ENCODE results near the gene MCM6. TPM values are rescaled to one million over a fixed set of nuclear protein-coding genes. Genes with fewer than 3 reads are reported as not detected.
"Not testable (repeated sequence)": the region's sequence is repeated elsewhere in the genome, so short reads cannot be mapped to it uniquely, and the experiment has no call there.

Gene MCM6
- total RNA-seq, 1 donor from 2014 or later, result 190 TPM

- Mint-ChIP-seq H3K27ac (no peak overlapping the region), H3K36me3 (ENCODE audit: low read depth) (peaks cover 4% of the 10 kb centered on the region), H3K9me3 (peaks cover 7% of the 10 kb centered on the region), H3K4me3 (ENCODE audit: low read depth) (no peak overlapping the region), H3K4me1 (ENCODE audit: low read depth) (no peaks in the 10 kb centered on the region), H3K27me3 (ENCODE audit: low read depth) (no peaks in the 10 kb centered on the region)
- no peak for DNase-seq (ENCODE audit: low spot score)
- intact Hi-C loops (cut with micrococcal nuclease), result no loop called here
Observed at GRCh38 chr2:135893374-135893794, 17.1 kb upstream of the MCM6 start.

GRCh38 chr2:135890835-135891234, 14.6 kb upstream of the MCM6 start:
- intact Hi-C loops (cut with micrococcal nuclease), result no loop called here
- Mint-ChIP-seq H3K36me3 (ENCODE audit: low read depth) (peaks cover 4% of the 10 kb centered on the region), H3K27ac (no peak overlapping the region), H3K4me3 (ENCODE audit: low read depth) (no peak overlapping the region), H3K9me3 (peaks cover 7% of the 10 kb centered on the region), H3K4me1 (ENCODE audit: low read depth) (no peaks in the 10 kb centered on the region), H3K27me3 (ENCODE audit: low read depth) (no peaks in the 10 kb centered on the region)
- no peak for DNase-seq (ENCODE audit: low spot score)

- intact Hi-C loops (cut with micrococcal nuclease), result no loop called here
- Mint-ChIP-seq H3K27ac (no peak overlapping the region), H3K36me3 (ENCODE audit: low read depth) (peaks cover 4% of the 10 kb centered on the region), H3K4me1 (ENCODE audit: low read depth) (no peaks in the 10 kb centered on the region), H3K9me3 (peaks cover 7% of the 10 kb centered on the region), H3K27me3 (ENCODE audit: low read depth) (peaks cover 5% of the 10 kb centered on the region), H3K4me3 (ENCODE audit: low read depth) (no peak overlapping the region)
- DNase-seq (ENCODE audit: low spot score), result no peak
Observed at GRCh38 chr2:135890149-135890548, 13.9 kb upstream of the MCM6 start.

- H3K9me3 Mint-ChIP-seq; DNase-seq (ENCODE audit: low spot score); H3K36me3 Mint-ChIP-seq (ENCODE audit: low read depth); H3K27ac Mint-ChIP-seq; H3K4me3 Mint-ChIP-seq (ENCODE audit: low read depth); intact Hi-C loops (cut with micrococcal nuclease); H3K27me3 Mint-ChIP-seq (ENCODE audit: low read depth); H3K4me1 Mint-ChIP-seq (ENCODE audit: low read depth): not testable (repeated sequence)
Observed at GRCh38 chr2:135888587-135888986, 12.3 kb upstream of the MCM6 start.

- Mint-ChIP-seq H3K27me3 (ENCODE audit: low read depth) (peaks cover 5% of the 10 kb centered on the region), H3K27ac (no peak overlapping the region), H3K4me1 (ENCODE audit: low read depth) (no peaks in the 10 kb centered on the region), H3K9me3 (peaks cover 7% of the 10 kb centered on the region), H3K4me3 (ENCODE audit: low read depth) (no peak overlapping the region), H3K36me3 (ENCODE audit: low read depth) (peaks cover 4% of the 10 kb centered on the region)
- intact Hi-C loops (cut with micrococcal nuclease), result no loop called here
- no peak for DNase-seq (ENCODE audit: low spot score)
Observed at GRCh38 chr2:135885709-135886108, 9.5 kb upstream of the MCM6 start.

- H3K4me3 Mint-ChIP-seq (ENCODE audit: low read depth), result no peak overlapping the region
- no peaks in the 10 kb centered on the region for H3K9me3 Mint-ChIP-seq
- no peaks in the 10 kb centered on the region for H3K36me3 Mint-ChIP-seq (ENCODE audit: low read depth)
- DNase-seq (ENCODE audit: low spot score), result no peak
- H3K27ac Mint-ChIP-seq, result no peak overlapping the region
- peaks cover 5% of the 10 kb centered on the region for H3K27me3 Mint-ChIP-seq (ENCODE audit: low read depth)
- H3K4me1 Mint-ChIP-seq (ENCODE audit: low read depth), result peaks cover 4% of the 10 kb centered on the region
- intact Hi-C loops (cut with micrococcal nuclease), result no loop called here
Observed at GRCh38 chr2:135882415-135882814, 6.2 kb upstream of the MCM6 start.

- Mint-ChIP-seq H3K27ac (peak overlapping the region; percentile 92), H3K4me3 (ENCODE audit: low read depth) (peak overlapping the region; percentile 95)
- DNase-seq (ENCODE audit: low spot score), result not testable (repeated sequence)
Observed at GRCh38 chr2:135876770-135877169, 527 bp upstream of the MCM6 start.

GRCh38 chr2:135875491-135876065, 665 bp downstream of the MCM6 start:
- Mint-ChIP-seq H3K36me3 (ENCODE audit: low read depth) (peaks cover 50% of the 10 kb centered on the region), H3K4me3 (ENCODE audit: low read depth) (peak overlapping the region; percentile 95), H3K27ac (peak overlapping the region; percentile 88), H3K27me3 (ENCODE audit: low read depth) (no peaks in the 10 kb centered on the region), H3K9me3 (no peaks in the 10 kb centered on the region), H3K4me1 (ENCODE audit: low read depth) (peaks cover 43% of the 10 kb centered on the region)
- intact Hi-C loops (cut with micrococcal nuclease), result loop anchor here (1.0 to 10.0 kb wide), 10 partner anchors 55 to 957 kb away; partner anchors contain the start of genes CCNT2, CXCR4, DARS1 and R3HDM1
- peak; percentile 74 for DNase-seq (ENCODE audit: low spot score)

More at GRCh38 chr2:135876770-135877169, 527 bp upstream of the MCM6 start:
- Mint-ChIP-seq H3K36me3 (ENCODE audit: low read depth) (peaks cover 38% of the 10 kb centered on the region), H3K4me1 (ENCODE audit: low read depth) (peaks cover 32% of the 10 kb centered on the region)
- not testable (repeated sequence) for H3K27me3 Mint-ChIP-seq (ENCODE audit: low read depth); H3K9me3 Mint-ChIP-seq
- intact Hi-C loops (cut with micrococcal nuclease), result loop anchor here (1.0 to 10.0 kb wide), 8 partner anchors 109 to 958 kb away; partner anchors contain the start of genes CCNT2, CXCR4, DARS1 and RAB3GAP1

- peak overlapping the region; percentile 88 for H3K27ac Mint-ChIP-seq
- H3K4me1 Mint-ChIP-seq (ENCODE audit: low read depth), result peaks cover 49% of the 10 kb centered on the region
Observed at GRCh38 chr2:135874777-135875365, 1.4 kb downstream of the MCM6 start.

GRCh38 chr2:135870571-135870970, 5.7 kb downstream of the MCM6 start:
- H3K4me1 Mint-ChIP-seq (ENCODE audit: low read depth), result peaks cover 62% of the 10 kb centered on the region
- intact Hi-C loops (cut with micrococcal nuclease), result loop anchor here (10.0 kb wide), 1 partner anchor 816 kb away; the partner anchor contains the start of gene RAB3GAP1
- DNase-seq (ENCODE audit: low spot score), result no peak

More at GRCh38 chr2:135874777-135875365, 1.4 kb downstream of the MCM6 start:
- Mint-ChIP-seq H3K4me3 (ENCODE audit: low read depth) (peak overlapping the region; percentile 95), H3K9me3 (no peaks in the 10 kb centered on the region), H3K36me3 (ENCODE audit: low read depth) (peaks cover 57% of the 10 kb centered on the region), H3K27me3 (ENCODE audit: low read depth) (no peaks in the 10 kb centered on the region)
- intact Hi-C loops (cut with micrococcal nuclease), result loop anchor here (1.0 to 10.0 kb wide), 6 partner anchors 55 to 820 kb away; partner anchors contain the start of genes CXCR4, R3HDM1, RAB3GAP1 and UBXN4
- DNase-seq (ENCODE audit: low spot score), result peak; percentile 8

GRCh38 chr2:135863233-135863632, 13.0 kb downstream of the MCM6 start:
- no peak overlapping the region for H3K27ac Mint-ChIP-seq

More at GRCh38 chr2:135870571-135870970, 5.7 kb downstream of the MCM6 start:
- no peaks in the 10 kb centered on the region for H3K27me3 Mint-ChIP-seq (ENCODE audit: low read depth)
- no peaks in the 10 kb centered on the region for H3K9me3 Mint-ChIP-seq
- peaks cover 94% of the 10 kb centered on the region for H3K36me3 Mint-ChIP-seq (ENCODE audit: low read depth)
- peak overlapping the region; percentile 9 for H3K4me3 Mint-ChIP-seq (ENCODE audit: low read depth)
- H3K27ac Mint-ChIP-seq, result peak overlapping the region; percentile 60

GRCh38 chr2:135862718-135863117, 13.5 kb downstream of the MCM6 start:
- intact Hi-C loops (cut with micrococcal nuclease), result no loop called here
- Mint-ChIP-seq H3K27ac (no peak overlapping the region), H3K27me3 (ENCODE audit: low read depth) (no peaks in the 10 kb centered on the region), H3K36me3 (ENCODE audit: low read depth) (peaks cover 84% of the 10 kb centered on the region), H3K4me3 (ENCODE audit: low read depth) (no peak overlapping the region), H3K4me1 (ENCODE audit: low read depth) (peaks cover 32% of the 10 kb centered on the region), H3K9me3 (no peaks in the 10 kb centered on the region)
- DNase-seq (ENCODE audit: low spot score), result no peak

More at GRCh38 chr2:135863233-135863632, 13.0 kb downstream of the MCM6 start:
- peaks cover 36% of the 10 kb centered on the region for H3K4me1 Mint-ChIP-seq (ENCODE audit: low read depth)
- H3K9me3 Mint-ChIP-seq, result no peaks in the 10 kb centered on the region
- DNase-seq (ENCODE audit: low spot score), result no peak
- no peaks in the 10 kb centered on the region for H3K27me3 Mint-ChIP-seq (ENCODE audit: low read depth)
- peaks cover 85% of the 10 kb centered on the region for H3K36me3 Mint-ChIP-seq (ENCODE audit: low read depth)
- no peak overlapping the region for H3K4me3 Mint-ChIP-seq (ENCODE audit: low read depth)
- intact Hi-C loops (cut with micrococcal nuclease), result no loop called here

GRCh38 chr2:135853401-135853800, 22.8 kb downstream of the MCM6 start:
- H3K27me3 Mint-ChIP-seq (ENCODE audit: low read depth), result no peaks in the 10 kb centered on the region
- H3K4me1 Mint-ChIP-seq (ENCODE audit: low read depth), result peaks cover 10% of the 10 kb centered on the region
- no peak overlapping the region for H3K4me3 Mint-ChIP-seq (ENCODE audit: low read depth)
- peaks cover 78% of the 10 kb centered on the region for H3K36me3 Mint-ChIP-seq (ENCODE audit: low read depth)
- DNase-seq (ENCODE audit: low spot score), result no peak
- no peaks in the 10 kb centered on the region for H3K9me3 Mint-ChIP-seq
- intact Hi-C loops (cut with micrococcal nuclease), result no loop called here
- no peak overlapping the region for H3K27ac Mint-ChIP-seq

Data from activated T-helper 2 cell treated with anti-CD3 and anti-CD28 coated beads, Interferon-gamma antibody, Interleukin-2, Interleukin-4, amounts not matched to agents 10 μg/mL and 5 μg/mL and 100 μg/mL, durations not matched to agents 14 hours and 24 hours and 36 hours (primary cell).